GM12801 (cell line): ENCODE data around the gene REL.

Source experiments
- CTCF ChIP-seq: IDR thresholded peaks from one replicate; pipeline ENCODE4 v1.5.1; 2011; ENCODE audit warnings: control low read depth; ENCODE audit not compliant: insufficient read length; ENCODE audit errors: extremely low read depth

REL gene

GRCh38 chr2:60961457-60961856 lies 80.1 kb downstream of the REL start:
- TF ChIP-seq CTCF: no peak

DNA sequence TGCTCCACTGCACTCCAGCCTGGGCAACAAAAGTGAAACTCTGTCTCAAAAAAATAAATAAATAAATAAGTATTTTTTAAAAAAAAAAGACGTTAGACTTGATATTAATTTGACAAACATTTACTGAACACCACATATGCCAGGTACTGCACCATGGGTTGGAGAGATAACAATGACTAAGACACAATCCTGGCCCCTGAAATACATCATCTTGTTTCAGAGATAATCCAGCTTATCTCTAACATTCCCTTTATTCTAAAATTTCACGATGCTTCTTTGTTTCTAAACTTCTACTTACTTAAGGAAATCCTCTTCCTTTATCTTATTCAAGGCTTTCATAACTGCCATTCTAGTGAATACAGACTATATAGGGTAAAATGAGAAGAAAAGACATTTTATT lies 81.2 kb downstream of the REL start:
- TF ChIP-seq CTCF: no peak

GRCh38 chr2:60963190-60963589 lies 81.8 kb downstream of the REL start:
- no peak for TF ChIP-seq CTCF

DNA sequence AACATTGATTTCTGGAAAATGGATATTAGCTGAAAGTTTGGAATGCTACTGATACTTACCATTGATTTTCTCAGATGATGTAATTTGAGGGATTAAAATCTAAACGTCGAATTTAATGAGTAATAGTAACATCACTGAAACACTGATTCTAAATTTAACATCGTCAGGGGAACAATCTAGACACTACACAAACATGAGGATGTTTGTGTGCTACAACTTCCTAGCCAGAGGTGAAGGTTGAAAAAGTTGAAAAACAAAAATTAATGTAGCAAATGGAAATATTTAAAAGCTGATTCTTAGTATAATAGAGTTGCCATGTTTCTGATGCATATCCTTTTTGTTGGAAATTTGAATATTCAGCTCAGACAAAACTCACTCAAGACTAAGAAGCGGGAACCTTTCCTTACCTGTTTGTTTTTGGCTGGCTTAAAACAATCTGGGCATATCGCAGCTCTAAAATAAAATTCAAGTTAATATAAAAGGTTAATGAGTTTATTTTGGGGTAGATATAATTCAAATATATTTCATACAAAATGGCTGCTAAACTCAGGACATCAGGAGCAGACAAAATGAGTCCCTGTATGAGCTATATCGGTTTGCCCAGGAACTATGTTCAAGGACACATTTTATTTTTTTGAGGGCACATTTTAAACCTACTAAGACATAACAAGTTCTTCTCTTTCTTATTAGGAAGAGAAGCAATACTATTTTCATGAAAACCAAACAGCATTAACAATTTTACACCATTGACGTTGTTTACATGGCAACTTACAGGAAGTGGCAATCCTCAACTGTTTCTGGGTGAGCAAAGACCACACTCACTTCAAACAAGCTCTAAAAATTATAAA lies 83.5 kb downstream of the REL start:
- no peak for TF ChIP-seq CTCF

DNA sequence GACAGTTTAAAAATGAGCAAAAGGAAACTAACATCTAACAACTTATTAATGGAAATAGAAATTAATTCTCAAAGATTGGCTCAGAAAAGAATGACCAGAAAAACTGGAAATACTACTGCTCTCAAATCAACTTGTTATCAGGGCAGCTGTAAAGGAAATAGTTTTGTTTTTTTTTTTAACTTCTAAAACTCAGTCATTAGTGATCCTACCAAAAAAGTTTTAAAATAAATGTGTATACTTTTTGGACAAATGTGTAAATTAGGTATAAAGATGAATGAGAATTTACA lies 84.1 kb downstream of the REL start:
- TF ChIP-seq CTCF: no peak

DNA sequence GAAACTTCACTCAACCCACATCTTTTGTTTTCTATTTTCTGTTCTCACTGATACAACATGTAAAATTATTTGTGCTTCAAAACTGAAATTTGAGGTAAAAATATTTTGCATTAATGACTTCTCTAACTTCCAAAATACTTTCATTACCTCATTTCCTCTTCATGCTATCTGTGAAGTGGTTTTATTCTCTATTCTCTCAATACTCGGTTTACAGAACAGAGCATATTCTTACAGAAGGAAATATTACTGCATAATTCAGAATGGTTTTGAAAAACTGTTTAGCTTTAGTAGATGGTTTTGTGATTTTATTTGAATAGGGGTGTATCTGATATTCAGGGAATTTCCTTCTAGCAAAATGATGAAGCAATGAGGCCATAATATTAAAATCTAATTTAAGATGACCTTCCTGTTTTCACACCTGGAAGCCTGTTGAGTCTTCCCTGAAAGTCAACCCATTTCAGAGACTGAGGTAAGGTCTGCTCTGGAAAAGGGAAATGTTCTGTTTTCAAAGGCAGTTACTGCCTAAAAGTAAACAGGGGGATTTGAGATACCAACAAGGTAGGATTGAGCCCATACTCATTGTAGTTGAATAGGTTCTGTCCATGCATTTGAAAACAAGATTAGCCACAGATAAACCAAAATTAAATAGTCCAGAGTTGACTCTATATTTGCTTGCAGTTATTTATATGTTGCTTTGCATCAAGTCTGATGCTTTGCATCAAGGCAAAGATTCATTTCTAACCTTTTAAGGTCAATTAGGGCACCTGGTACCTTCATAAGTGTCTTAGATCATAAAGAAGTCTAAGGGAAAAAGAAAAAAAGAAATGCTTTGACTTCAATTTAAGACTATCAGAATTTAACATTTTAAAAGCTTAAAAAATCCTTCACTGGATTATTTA lies 85.4 kb downstream of the REL start:
- no peak for TF ChIP-seq CTCF

- no peak for TF ChIP-seq CTCF
Observed at GRCh38 chr2:60972889-60973656, 91.7 kb downstream of the REL start.
